Middle frontal gyrus (tissue), 1 donor: ENCODE results near the gene HSPB1.
"Not testable (repeated sequence)": the region's sequence is repeated elsewhere in the genome, so short reads cannot be mapped to it uniquely, and the experiment has no call there.

Source experiments
- DNase-seq: peaks from one replicate; pipeline ENCODE4 v3.0.0-alpha.2; 2015; ENCODE audit warnings: low spot score; ENCODE audit errors: extremely low spot score

The HSPB1 gene

DNA sequence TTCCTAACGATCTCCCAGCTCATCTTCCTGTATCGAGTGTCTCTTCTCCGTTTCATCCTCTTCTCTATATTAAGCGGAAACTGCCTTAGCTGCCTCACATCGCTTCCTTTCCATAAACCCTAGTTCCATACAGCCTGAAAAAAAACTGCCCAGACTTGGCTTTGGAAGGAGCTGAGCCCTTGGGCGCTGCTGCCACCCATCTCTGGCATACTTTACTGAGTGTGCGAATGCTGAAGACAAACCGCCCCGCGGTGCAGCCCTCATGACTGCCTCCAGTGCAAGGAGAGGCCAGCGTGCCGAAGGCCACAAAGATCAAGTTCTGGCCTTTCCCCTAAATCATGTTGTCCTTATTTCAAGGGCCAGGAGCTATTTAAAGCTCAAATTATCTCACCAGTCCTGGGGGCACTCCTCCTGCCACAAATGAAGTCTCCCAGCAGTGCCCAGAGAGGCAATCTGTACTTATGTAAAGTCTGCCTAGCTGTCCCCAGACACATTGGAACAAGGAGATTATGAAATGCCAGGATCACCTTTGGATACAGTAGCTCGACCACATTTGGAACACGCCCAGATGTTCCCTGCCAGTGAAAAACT, 31.1 kb downstream of the HSPB1 start:
- no peak for DNase-seq

DNA sequence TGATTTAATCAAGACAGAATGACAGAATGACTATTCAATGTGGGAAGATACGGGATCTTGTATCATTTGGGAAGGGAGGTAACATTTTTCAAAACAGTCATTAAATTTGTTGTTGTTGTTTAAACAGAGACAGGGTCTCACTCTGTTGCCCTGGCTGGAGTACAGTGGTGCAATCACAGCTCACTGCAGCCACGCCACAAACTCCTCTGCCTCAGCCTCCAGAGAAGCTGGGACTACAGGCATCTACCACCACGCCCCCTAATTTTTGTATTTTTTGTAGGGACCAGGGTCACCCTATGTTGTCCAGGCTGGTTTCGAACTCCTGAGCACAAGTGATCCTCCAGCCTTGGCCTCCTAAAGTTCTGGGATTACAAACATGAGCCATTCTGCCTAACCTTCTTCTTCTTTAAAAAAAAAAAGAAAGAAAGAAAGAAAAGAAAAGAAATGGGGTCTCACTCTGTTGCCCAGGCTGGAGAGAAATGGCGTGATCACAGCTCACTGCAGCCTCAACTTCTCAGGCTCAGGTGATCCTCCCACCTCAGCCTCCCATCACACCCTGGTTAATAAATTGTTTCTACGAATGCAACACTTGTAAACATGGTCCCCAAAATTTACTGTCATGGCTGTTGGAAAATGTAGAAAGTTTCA, 32.0 kb downstream of the HSPB1 start:
- DNase-seq, result no peak

- DNase-seq, result not testable (repeated sequence)
Measured at GRCh38 chr7:76335417-76335816, 32.9 kb downstream of the HSPB1 start.

DNA sequence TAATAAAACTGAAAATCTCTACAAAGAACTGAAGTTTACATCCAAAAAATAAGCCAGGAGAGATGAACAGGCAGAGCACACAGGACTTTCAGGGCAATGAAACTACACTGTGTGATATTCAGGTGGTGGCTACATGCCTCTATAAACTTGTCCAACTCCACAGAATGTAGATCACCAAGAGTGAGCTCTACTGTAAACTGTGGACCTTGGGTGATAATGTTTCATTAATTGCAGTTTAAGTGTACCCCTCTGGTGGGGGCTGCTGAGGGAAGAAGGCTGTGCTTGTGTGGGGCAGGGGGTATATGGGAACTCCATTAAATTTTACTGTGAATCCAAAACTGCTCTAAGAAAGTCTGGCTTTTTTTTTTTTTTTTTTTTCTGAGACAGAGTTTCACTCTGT, 33.6 kb downstream of the HSPB1 start:
- no peak for DNase-seq

DNA sequence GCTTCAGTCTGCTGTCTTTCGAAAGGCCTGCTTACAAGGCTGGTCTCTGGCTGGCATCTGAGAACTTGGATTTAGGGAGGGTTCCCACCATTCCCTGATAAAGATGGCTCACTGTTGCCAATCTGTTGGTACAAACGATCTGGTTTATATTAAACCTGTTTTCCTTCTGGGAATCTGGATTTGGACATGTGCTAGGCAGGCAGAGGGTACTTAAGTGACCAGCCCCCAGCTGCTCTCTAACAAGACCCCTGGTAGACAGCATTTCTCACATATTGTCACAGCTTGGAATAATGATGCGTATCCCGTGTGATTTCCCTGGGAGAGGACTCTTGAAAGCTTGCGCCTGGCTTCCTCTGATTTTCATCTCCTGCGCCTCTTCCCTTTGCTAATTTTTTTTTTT, 34.7 kb downstream of the HSPB1 start:
- DNase-seq, result no peak

DNA sequence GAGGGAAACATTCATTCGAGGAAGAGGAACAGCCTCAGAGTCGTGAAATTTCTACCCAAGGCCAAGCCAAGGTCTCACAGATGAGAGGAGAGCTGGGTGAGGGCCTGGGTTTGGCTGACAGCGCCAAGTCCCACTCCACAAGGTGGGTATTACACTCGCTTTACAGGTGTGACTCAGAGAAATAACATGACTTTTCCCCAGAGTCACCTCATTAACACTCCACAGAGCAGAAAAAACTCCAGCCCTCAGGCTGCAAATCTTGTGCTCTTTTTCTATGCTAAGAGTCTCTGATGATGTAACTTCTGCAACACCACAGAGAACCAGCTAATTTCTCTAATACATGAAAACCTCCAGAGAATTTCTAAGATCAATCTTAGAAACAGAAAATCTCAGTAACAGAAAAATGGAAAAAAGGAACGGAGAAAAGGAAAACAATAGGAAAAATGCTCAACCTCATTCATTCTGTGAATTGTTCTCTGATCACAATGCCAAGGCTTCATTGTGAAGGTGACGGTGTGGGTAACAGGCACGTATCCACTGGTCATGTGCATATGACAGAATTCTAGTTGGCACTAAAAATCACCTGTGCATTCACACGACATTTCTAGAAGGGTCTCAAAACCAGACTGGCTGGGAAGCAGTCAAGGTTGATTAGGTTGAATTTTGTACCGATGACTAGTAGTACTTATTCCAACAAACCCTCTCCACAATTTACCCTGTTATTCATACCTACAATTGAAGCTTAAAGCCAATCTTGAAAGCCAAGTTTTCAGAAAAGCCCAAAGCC, 36.0 kb downstream of the HSPB1 start:
- no peak for DNase-seq

DNA sequence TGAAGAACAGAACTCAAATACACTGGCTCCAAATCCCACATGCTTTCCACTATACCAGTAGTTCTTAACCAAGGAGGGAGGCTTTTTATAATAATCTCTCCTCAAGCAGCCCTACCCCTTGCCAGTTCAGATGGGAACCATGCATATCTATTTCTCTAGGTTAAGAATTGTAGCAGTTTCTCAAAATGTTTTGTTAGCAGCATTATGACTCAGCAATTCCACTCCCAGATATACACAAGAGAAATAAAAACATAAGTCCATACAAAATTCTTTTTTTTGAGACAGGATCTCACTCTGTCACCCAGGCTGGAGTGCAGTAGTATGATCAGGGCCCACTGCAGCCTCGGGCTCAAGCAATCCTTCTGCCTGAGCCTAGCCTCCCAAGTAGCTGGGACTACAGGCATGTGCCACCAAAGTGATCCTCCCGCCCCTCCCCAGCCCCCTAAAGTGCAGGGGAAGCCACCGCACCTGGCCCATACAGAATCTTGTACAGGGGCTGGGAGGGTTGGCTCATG, 38.2 kb downstream of the HSPB1 start:
- DNase-seq, result no peak

GRCh38 chr7:76342222-76342621, 39.7 kb downstream of the HSPB1 start:
- DNase-seq, result no peak

DNA sequence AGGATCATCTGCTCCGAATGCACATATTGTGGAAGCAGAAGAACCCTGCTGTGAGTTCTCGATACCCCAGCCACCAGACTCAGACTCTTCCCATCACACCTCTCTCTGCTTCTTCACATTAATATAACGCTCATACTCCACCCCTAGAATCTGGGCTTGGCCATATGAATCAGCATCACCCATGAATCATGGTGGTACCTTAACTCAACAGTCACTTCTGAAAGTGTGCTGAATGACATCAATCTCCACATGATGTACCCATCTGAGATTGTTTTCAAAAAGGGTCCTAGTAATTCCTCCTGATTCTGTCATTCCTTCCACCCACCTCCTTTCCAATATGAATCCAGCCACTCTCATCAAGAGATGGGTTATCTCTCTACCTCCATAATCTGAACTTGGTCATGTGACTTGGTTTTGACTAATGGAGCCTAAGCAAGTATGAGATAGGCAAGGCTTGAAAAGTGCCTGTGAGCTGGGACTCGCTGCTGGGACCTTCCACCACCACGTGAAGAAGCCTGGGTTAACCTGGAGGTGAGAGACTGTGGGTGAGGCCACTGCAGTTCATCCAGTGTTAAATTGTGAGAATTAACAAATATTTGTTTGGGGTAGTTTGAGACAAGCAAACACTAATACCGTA, 40.9 kb downstream of the HSPB1 start:
- DNase-seq, result no peak

DNA sequence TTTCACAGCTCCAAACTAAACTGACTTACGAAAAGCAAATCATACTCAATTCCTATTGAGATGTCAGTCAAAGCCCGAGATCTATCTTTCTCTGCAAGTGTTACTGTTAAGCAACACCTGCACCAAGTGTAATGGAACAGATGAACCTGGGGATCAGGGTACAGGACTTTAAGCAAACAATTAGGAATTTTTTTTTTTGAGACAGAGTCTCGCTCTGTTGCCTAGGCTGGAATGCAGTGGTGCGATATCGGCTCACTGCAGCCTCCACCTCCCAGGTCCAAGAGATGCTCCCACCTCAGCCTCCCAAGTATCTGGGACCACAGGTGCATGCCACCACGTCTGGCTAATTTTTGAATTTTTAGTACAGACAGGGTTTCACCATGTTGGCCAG, 41.5 kb downstream of the HSPB1 start:
- DNase-seq, result no peak

DNA sequence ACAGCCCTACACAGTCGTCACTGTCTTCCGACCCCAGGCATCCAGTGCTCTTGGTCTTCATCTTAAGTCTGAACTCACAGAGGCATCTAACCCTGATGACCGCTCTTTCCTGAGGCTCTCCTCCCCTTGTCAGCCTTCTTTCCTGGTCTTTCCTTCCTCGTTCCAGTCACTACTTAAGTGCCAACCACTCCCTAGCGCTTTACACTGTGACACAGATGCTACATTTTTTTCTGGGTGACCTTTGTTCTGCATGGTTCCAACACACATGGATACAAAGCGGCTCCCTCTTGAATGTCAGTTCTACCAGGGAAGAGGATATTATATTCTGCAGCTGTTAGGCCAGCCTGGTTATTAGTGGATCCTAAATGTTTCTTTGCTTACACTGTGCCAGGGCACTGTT, 43.6 kb downstream of the HSPB1 start:
- no peak for DNase-seq

DNA sequence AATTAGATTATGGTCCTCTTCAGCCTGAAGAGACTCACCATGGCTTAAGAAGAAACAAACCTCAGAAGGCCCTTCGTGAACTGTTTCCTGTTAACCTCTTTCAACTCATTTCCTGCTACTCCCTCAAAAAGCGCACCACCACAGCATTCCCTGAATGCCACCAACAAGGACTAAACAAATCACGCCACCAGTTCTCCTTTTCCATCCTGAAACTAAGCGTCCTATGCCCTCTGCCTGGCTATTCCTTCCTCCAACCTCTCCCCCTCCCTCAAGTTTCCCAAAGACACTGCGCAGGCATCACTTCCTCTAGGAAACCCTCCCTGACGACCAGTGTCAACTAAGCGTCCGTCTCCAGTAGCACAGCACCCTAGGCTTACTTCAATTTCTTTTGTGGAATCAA, 44.3 kb downstream of the HSPB1 start:
- no peak for DNase-seq

DNA sequence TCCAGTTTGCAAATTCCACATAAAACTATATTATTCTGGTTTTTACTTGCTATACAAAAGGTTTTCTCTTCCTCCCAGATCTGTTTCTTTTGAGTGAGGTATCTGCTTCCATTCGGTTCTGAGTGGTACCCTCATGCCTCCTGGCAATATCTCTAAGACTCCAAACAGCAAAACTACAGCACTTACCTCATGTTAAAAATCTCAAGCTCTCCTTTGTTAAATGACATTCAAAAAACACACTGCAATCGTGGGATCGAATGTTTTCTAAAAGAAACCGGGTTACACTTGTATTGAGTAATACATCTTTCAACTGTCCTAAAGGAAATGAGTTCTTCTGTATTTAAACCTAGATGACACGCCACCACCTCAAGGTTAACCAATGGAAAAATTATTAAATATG, 45.2 kb downstream of the HSPB1 start:
- DNase-seq, result no peak

- no peak for DNase-seq
Measured at GRCh38 chr7:76349313-76349885, 46.9 kb downstream of the HSPB1 start.

DNA sequence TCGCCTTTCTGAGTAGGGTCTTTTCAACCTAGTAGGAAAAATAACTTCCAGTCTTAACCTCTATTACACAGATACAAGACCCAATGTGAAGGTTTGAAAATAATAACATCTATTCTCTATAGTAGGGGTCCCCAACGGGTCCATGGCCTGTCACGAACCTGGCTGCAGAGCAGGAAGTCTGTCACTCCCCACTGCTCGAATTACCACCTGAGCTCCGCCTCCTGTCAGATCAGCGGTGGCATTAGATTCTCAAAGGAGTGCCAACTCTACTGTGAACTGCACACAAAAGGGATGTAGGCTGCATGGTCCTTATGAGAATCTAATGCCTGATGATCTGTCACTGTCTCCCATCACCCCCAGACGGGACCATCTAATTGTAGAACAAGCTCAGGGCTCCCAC, 48.9 kb downstream of the HSPB1 start:
- DNase-seq, result no peak

DNA sequence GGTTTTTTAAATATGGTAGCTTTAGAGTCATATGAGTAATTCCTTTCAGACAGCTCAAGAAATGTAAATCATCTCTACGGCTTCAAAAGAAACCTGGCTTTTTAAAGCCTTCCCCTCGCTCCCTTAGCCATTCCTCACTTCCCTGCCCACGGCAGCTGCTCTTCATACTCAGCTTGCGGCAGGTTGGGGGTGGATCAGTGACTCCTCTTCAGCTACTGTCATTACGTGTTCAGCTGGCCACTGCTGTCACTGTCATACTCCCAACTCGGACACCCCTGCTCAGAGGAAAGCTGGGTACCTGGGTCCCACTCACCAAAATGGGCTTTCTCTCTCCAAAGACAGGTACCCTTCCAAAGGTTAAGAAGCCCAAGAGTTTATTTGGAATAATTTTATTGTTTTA, 49.7 kb downstream of the HSPB1 start:
- no peak for DNase-seq

DNA sequence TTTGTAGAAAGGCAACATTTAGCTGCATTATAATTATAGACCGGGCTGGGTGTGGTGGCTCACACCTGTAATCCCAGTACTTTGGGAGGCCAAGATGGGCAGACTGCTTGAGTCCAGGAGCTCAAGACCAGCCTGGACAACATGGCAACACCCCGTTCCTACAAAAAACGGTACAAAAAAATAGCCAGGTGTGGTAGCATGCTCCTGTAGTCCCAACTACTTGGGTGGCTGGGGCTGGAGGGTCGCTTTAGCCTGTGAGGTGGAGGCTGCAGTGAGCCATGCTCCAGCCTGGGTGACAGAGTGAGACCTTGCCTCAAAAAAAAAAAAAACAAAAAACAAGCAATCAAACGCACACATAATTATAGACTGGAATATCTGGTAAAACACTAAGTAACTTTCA, 51.3 kb downstream of the HSPB1 start:
- no peak for DNase-seq
